Testis (tissue), 3 donors: Measurements from ENCODE around the gene VPS54. TPM values are rescaled to one million over a fixed set of nuclear protein-coding genes. Genes with fewer than 3 reads are reported as not detected.

Experiments used
- DNase-seq: peaks from one replicate; pipeline ENCODE4 v3.0.0-alpha.2; 2019
- H3K27ac ChIP-seq, 2 donors: fragments of 200-600 bp; sonication (generic); one replicate each; pipeline ENCODE4 v1.5.1; 2019
- H3K27me3 ChIP-seq: fragments of 200-600 bp; sonication (generic); one replicate; pipeline ENCODE4 v1.5.1; 2019
- H3K36me3 ChIP-seq: fragments of 200-600 bp; sonication (generic); one replicate; pipeline ENCODE4 v1.5.1; 2017; ENCODE audit warnings: low read depth; ENCODE audit errors: missing control alignments
- H3K4me1 ChIP-seq: fragments of 200-600 bp; sonication (generic); one replicate; pipeline ENCODE4 v1.5.1; 2019
- H3K4me3 ChIP-seq, 2 donors: fragments of 200-600 bp; sonication (generic); one replicate each; pipeline ENCODE4 v1.5.1; 2017 to 2019
- H3K9me3 ChIP-seq: fragments of 200-600 bp; sonication (generic); one replicate; pipeline ENCODE4 v1.5.1; 2017
- CTCF ChIP-seq, 3 experiments: fragments of 450-650 bp in 2 of 3; fragments of 200-600 bp in 1 of 3; sonication (generic) in 1 of 3; IDR thresholded peaks; one replicate each; pipeline ENCODE4 v1.5.1; 2016 to 2019; ENCODE audit warnings: antibody characterized with exemption in 3 of 3, mild to moderate bottlenecking in 2 of 3, moderate library complexity in 1 of 3
- POLR2A ChIP-seq: fragments of 450-650 bp; IDR thresholded peaks from one replicate; pipeline ENCODE4 v1.6.1; 2017; ENCODE audit warnings: antibody characterized with exemption, mild to moderate bottlenecking, moderate library complexity
- WGBS, 2 donors: methylation state at CpG; one replicate each; pipeline ENCODE4 v1.1.5; 2018; 5-methylcytosine and 5-hydroxymethylcytosine counted together
- intact Hi-C: fragments of 100-400 bp; cut with DNase I; formaldehyde crosslinking; loops from one replicate; pipeline ENCODE4 v1.15.1; 2023; ENCODE audit warnings: low total_unique reads
- polyA plus RNA-seq: library from polyadenylated mRNA; stranded (reverse); fragments of 350-450 nt; fragmentation: Illumina TruSeq; extraction: RNeasy Lipid Tissue Mini Kit (QIAGEN cat#74804); gene quantifications from one replicate; pipeline ENCODE4 v1.2.3, GENCODE V29; 2014; ENCODE audit warnings: low read depth, low replicate concordance; ENCODE audit not compliant: insufficient read depth
- total RNA-seq, 2 donors: library from RNA; depleted of rRNA; stranded (reverse); fragments of >200 nt; gene quantifications; one replicate each; pipeline ENCODE4 v1.2.3, GENCODE V29; 2016

The VPS54 gene
- total and polyA plus RNA-seq, 3 donors from 2014 or later: 26.5 to 28.5 (median 27.4) TPM

GRCh38 chr2:64063454-64063853 lies 44.2 kb upstream of the VPS54 start:
- Histone ChIP-seq H3K4me1 (no peaks in the 10 kb centered on the region), H3K4me3 (no peak overlapping the region), H3K9me3 (no peaks in the 10 kb centered on the region), H3K27me3 (no peaks in the 10 kb centered on the region), H3K27ac (no peak overlapping the region), H3K36me3 (no peaks in the 10 kb centered on the region)
- no peak for DNase-seq
- TF ChIP-seq POLR2A (no peak), CTCF (IDR thresholded peaks at IDR 0.05) (no peak)
- 95 to 96% methylated on average over 3 of the region's 3 CpGs for WGBS, 2 donors
- intact Hi-C loops: no loop called here

- Histone ChIP-seq H3K36me3 (no peaks in the 10 kb centered on the region), H3K4me3 (no peak overlapping the region), H3K4me1 (no peaks in the 10 kb centered on the region), H3K9me3 (no peaks in the 10 kb centered on the region), H3K27ac (no peak overlapping the region), H3K27me3 (no peaks in the 10 kb centered on the region)
- TF ChIP-seq POLR2A (no peak), CTCF (IDR thresholded peaks at IDR 0.05) (no peak)
- intact Hi-C loops: no loop called here
- DNase-seq: no peak
Measured at GRCh38 chr2:64062840-64063239, 43.6 kb upstream of the VPS54 start.

GRCh38 chr2:64059270-64059669 lies 40.0 kb upstream of the VPS54 start:
- no peak for TF ChIP-seq CTCF (IDR thresholded peaks at IDR 0.05)
- no peak for TF ChIP-seq POLR2A
- no peaks in the 10 kb centered on the region for H3K4me1 ChIP-seq
- no peaks in the 10 kb centered on the region for H3K9me3 ChIP-seq
- no peak for DNase-seq
- H3K4me3 ChIP-seq: no peak overlapping the region
- intact Hi-C loops: no loop called here
- H3K27me3 ChIP-seq: no peaks in the 10 kb centered on the region
- H3K27ac ChIP-seq: no peak overlapping the region
- H3K36me3 ChIP-seq: no peaks in the 10 kb centered on the region

- DNase-seq: no peak
- intact Hi-C loops: no loop called here
- no peak overlapping the region for H3K27ac ChIP-seq
- H3K27me3 ChIP-seq: no peaks in the 10 kb centered on the region
- no peak overlapping the region for H3K4me3 ChIP-seq
- WGBS, 2 donors: 78 to 80% methylated on average over 2 of the region's 2 CpGs
- no peak for TF ChIP-seq CTCF (IDR thresholded peaks at IDR 0.05)
- TF ChIP-seq POLR2A: no peak
- H3K36me3 ChIP-seq: no peaks in the 10 kb centered on the region
- H3K9me3 ChIP-seq: no peaks in the 10 kb centered on the region
- H3K4me1 ChIP-seq: no peaks in the 10 kb centered on the region
Measured at GRCh38 chr2:64056021-64056420, 36.8 kb upstream of the VPS54 start.

GRCh38 chr2:64054161-64054915 lies 35.1 kb upstream of the VPS54 start:
- 77 to 83% methylated on average over 4 of the region's 4 CpGs for WGBS, 2 donors
- Histone ChIP-seq H3K27ac (no peak overlapping the region), H3K36me3 (no peaks in the 10 kb centered on the region), H3K27me3 (no peaks in the 10 kb centered on the region), H3K4me1 (peaks cover 7% of the 10 kb centered on the region), H3K4me3 (no peak overlapping the region), H3K9me3 (no peaks in the 10 kb centered on the region)
- intact Hi-C loops: no loop called here
- no peak for DNase-seq
- TF ChIP-seq POLR2A (no peak), CTCF (IDR thresholded peaks at IDR 0.05) (no peak)
